GM23338 (cell line): ENCODE measurements around the gene SHOX. TPM values are rescaled to one million over a fixed set of nuclear protein-coding genes. Genes with fewer than 3 reads are reported as not detected.
A peak's percentile ranks its signal among the peaks of the same experiment; 100 is the strongest.

Experiments
- ATAC-seq: fragments of 200-7000 bp; cut with Tn5 transposase; 3 replicates; pipeline ENCODE4 v1.9.1; 2020
- DNase-seq: peaks from one replicate; pipeline ENCODE4 v3.0.0-alpha.2; 2015; ENCODE audit warnings: low spot score
- H2AFZ ChIP-seq: fragments of 200-600 bp; sonication (generic); 2 replicates; pipeline ENCODE4 v1.8.0; 2016; ENCODE audit warnings: antibody characterized with exemption, mild to moderate bottlenecking, moderate library complexity
- H3F3A ChIP-seq: fragments of 200-600 bp; sonication (generic); replicated peaks from 2 replicates; pipeline ENCODE4 v1.8.0; 2017; ENCODE audit warnings: antibody characterized with exemption, mixed run types, low read depth
- H3K27ac ChIP-seq: fragments of 200-600 bp; sonication (generic); 2 replicates; pipeline ENCODE4 v1.6.1; 2016; ENCODE audit warnings: low read depth
- H3K27me3 ChIP-seq: fragments of 200-600 bp; sonication (generic); 2 replicates; pipeline ENCODE4 v1.8.0; 2016; ENCODE audit warnings: mild to moderate bottlenecking, mixed run types, moderate library complexity; ENCODE audit not compliant: insufficient read depth
- H3K36me3 ChIP-seq: fragments of 200-600 bp; sonication (generic); 2 replicates; pipeline ENCODE4 v1.8.0; 2016; ENCODE audit warnings: mild to moderate bottlenecking; ENCODE audit not compliant: insufficient read depth
- H3K4me1 ChIP-seq: fragments of 200-600 bp; sonication (generic); 2 replicates; pipeline ENCODE4 v1.8.0; 2016; ENCODE audit warnings: mild to moderate bottlenecking, moderate library complexity; ENCODE audit not compliant: insufficient read depth
- H3K4me2 ChIP-seq: fragments of 200-600 bp; sonication (generic); 2 replicates; pipeline ENCODE4 v1.7.1; 2017; ENCODE audit warnings: mixed run types
- H3K4me3 ChIP-seq: fragments of 200-600 bp; sonication (generic); 2 replicates; pipeline ENCODE4 v1.6.1; 2016; ENCODE audit warnings: mixed run types
- H3K79me2 ChIP-seq: fragments of 200-600 bp; sonication (generic); replicated peaks from 2 replicates; pipeline ENCODE4 v1.8.0; 2017; ENCODE audit warnings: mild to moderate bottlenecking; ENCODE audit not compliant: insufficient read depth
- H3K9me2 ChIP-seq: fragments of 200-600 bp; sonication (generic); 2 replicates; pipeline ENCODE4 v1.8.0; 2017; ENCODE audit not compliant: insufficient read depth
- H4K20me1 ChIP-seq: fragments of 200-600 bp; sonication (generic); replicated peaks from 2 replicates; pipeline ENCODE4 v1.8.0; 2017; ENCODE audit warnings: mild to moderate bottlenecking; ENCODE audit not compliant: insufficient read depth
- H3K27ac Mint-ChIP-seq: 2 replicates; pipeline ENCODE4 v1.8.0; 2020; ENCODE audit warnings: inconsistent platforms, mild to moderate bottlenecking, moderate library complexity, mixed read lengths
- H3K27me3 Mint-ChIP-seq: 3 replicates; pipeline ENCODE4 v1.8.0; 2022; ENCODE audit warnings: low read depth, mild to moderate bottlenecking, moderate library complexity, mixed read lengths, inconsistent platforms; ENCODE audit not compliant: insufficient read depth, poor library complexity
- H3K36me3 Mint-ChIP-seq: 3 replicates; pipeline ENCODE4 v1.8.0; 2021; ENCODE audit warnings: low read depth, mild to moderate bottlenecking, inconsistent platforms, moderate library complexity, mixed read lengths
- H3K4me1 Mint-ChIP-seq: 3 replicates; pipeline ENCODE4 v1.8.0; 2020; ENCODE audit warnings: mild to moderate bottlenecking, inconsistent platforms, mixed read lengths
- H3K4me3 Mint-ChIP-seq: 3 replicates; pipeline ENCODE4 v1.8.0; 2021; ENCODE audit warnings: moderate library complexity, mild to moderate bottlenecking, inconsistent platforms, mixed read lengths
- H3K9me3 Mint-ChIP-seq: 3 replicates; pipeline ENCODE4 v1.8.0; 2020; ENCODE audit warnings: moderate library complexity, mild to moderate bottlenecking, inconsistent platforms, mixed read lengths
- CTCF ChIP-seq, 2 experiments: fragments of 200-600 bp in 1 of 2; sonication (generic) in 1 of 2; conservative IDR thresholded peaks; 2 replicates each; pipeline versions ENCODE4 v1.5.1 to v1.6.1; 2016 to 2017; ENCODE audit warnings: antibody characterized with exemption in 2 of 2, low read depth in 2 of 2, mild to moderate bottlenecking in 2 of 2, moderate library complexity in 1 of 2
- ETS1 ChIP-seq: IDR thresholded peaks from 2 replicates; pipeline ENCODE4 v1.6.1; 2016; ENCODE audit warnings: antibody characterized with exemption
- EZH2 ChIP-seq: fragments of 200-600 bp; sonication (generic); IDR thresholded peaks from one replicate; pipeline ENCODE4 v1.8.0; 2017; ENCODE audit warnings: antibody characterized with exemption, mild to moderate bottlenecking, low read depth; ENCODE audit not compliant: unreplicated experiment
- EZH2phosphoT487 ChIP-seq: fragments of 200-600 bp; sonication (generic); IDR thresholded peaks from one replicate; pipeline ENCODE4 v1.8.1; 2018; ENCODE audit warnings: antibody characterized with exemption; ENCODE audit not compliant: unreplicated experiment
- JUNB ChIP-seq: IDR thresholded peaks from one replicate; pipeline ENCODE4 v1.6.1; 2016; ENCODE audit warnings: antibody characterized with exemption; ENCODE audit not compliant: unreplicated experiment
- NANOG ChIP-seq: IDR thresholded peaks from 2 replicates; pipeline ENCODE4 v1.6.1; 2016; ENCODE audit warnings: antibody characterized with exemption, borderline replicate concordance
- POLR2AphosphoS5 ChIP-seq: IDR thresholded peaks from 2 replicates; pipeline ENCODE4 v1.6.1; 2016; ENCODE audit warnings: antibody characterized with exemption, low read depth
- REST ChIP-seq: IDR thresholded peaks from one replicate; pipeline ENCODE4 v1.6.1; 2018; ENCODE audit warnings: antibody characterized with exemption; ENCODE audit not compliant: unreplicated experiment
- STAT1 ChIP-seq: IDR thresholded peaks from one replicate; pipeline ENCODE4 v1.6.1; 2016; ENCODE audit warnings: antibody characterized with exemption; ENCODE audit not compliant: unreplicated experiment
- polyA plus RNA-seq: library from polyadenylated mRNA; unstranded; fragments of >200 nt; fragmentation: Nextera tagmentation; extraction: Ambion mirVana; gene quantifications from 2 replicates; pipeline ENCODE4 v1.2.1, GENCODE V29; 2016
- total RNA-seq: library from RNA; depleted of rRNA; stranded (reverse); fragments of >200 nt; shearing (Covaris generic); gene quantifications from 2 replicates; pipeline ENCODE4 v1.2.3, GENCODE V29; 2014

Gene SHOX
- total and polyA plus RNA-seq, 2 experiments from 2014 or later: not detected

GRCh38 chrX:641671-642435, 11.3 kb downstream of the SHOX start:
- Histone ChIP-seq H3K27me3 (peaks cover 100% of the 10 kb centered on the region), H3K79me2 (no peaks in the 10 kb centered on the region), H3F3A (peaks cover 6% of the 10 kb centered on the region; the same call in 1 of the 2 replicates), H2AFZ (no peak overlapping the region), H3K9me2 (no peaks in the 10 kb centered on the region), H3K27ac (no peak overlapping the region), H4K20me1 (0 out of 2 replicates have a peak, but pooled peaks cover 15% of the 10 kb centered on the region), H3K36me3 (peaks cover 3% of the 10 kb centered on the region; the same call in 1 of the 2 replicates), H3K4me2 (peak overlapping the region; percentile 65; the same call in 1 of the 2 replicates), H3K4me3 (peak overlapping the region; percentile 39), H3K4me1 (peaks cover 39% of the 10 kb centered on the region)
- H3K27ac Mint-ChIP-seq: no peak overlapping the region
- TF ChIP-seq CTCF (conservative IDR thresholded peaks at IDR 0.05; ENCODE audit: low read depth in 2 of 2) (no peak), STAT1 (no peak), JUNB (no peak), EZH2 (peak; percentile 68)
- H3K9me3 Mint-ChIP-seq: peaks cover 90% of the 10 kb centered on the region
- H3K27me3 Mint-ChIP-seq: peaks cover 43% of the 10 kb centered on the region
- no peak overlapping the region for H3K4me3 Mint-ChIP-seq
- no peak for ATAC-seq
- H3K4me1 Mint-ChIP-seq: peaks cover 2% of the 10 kb centered on the region; the same call in 1 of the 3 replicates
- no peak for DNase-seq
- H3K36me3 Mint-ChIP-seq: peaks cover 37% of the 10 kb centered on the region

GRCh38 chrX:642436-643240, 12.0 kb downstream of the SHOX start:
- Histone ChIP-seq H3K27me3 (peaks cover 94% of the 10 kb centered on the region), H3K27ac (no peak overlapping the region), H3K9me2 (no peaks in the 10 kb centered on the region), H3K4me1 (peaks cover 31% of the 10 kb centered on the region), H3K36me3 (peaks cover 3% of the 10 kb centered on the region; the same call in 1 of the 2 replicates), H3K4me3 (peak overlapping the region; percentile 39), H3F3A (peaks cover 6% of the 10 kb centered on the region; the same call in 1 of the 2 replicates), H4K20me1 (0 out of 2 replicates have a peak, but pooled peaks cover 8% of the 10 kb centered on the region), H3K4me2 (peak overlapping the region; percentile 65; the same call in 1 of the 2 replicates), H2AFZ (no peak overlapping the region), H3K79me2 (no peaks in the 10 kb centered on the region)
- H3K36me3 Mint-ChIP-seq: peaks cover 32% of the 10 kb centered on the region
- no peak overlapping the region for H3K4me3 Mint-ChIP-seq
- DNase-seq (peak; percentile 47), ATAC-seq (no peak)
- H3K27me3 Mint-ChIP-seq: peaks cover 40% of the 10 kb centered on the region
- peaks cover 2% of the 10 kb centered on the region; the same call in 1 of the 3 replicates for H3K4me1 Mint-ChIP-seq
- no peak overlapping the region for H3K27ac Mint-ChIP-seq
- peaks cover 82% of the 10 kb centered on the region for H3K9me3 Mint-ChIP-seq
- TF ChIP-seq REST (no peak), POLR2AphosphoS5 (no peak), ETS1 (no peak), CTCF (conservative IDR thresholded peaks at IDR 0.05; ENCODE audit: low read depth in 2 of 2) (no peak), EZH2 (peak; percentile 80), JUNB (no peak), NANOG (no peak), EZH2phosphoT487 (no peak)
